SKM-1 treated with dmso at 0.1 percent for 144 hours (cell line): Measurements from ENCODE around the gene P2RY4.
"Not testable (repeated sequence)": the region's sequence is repeated elsewhere in the genome, so short reads cannot be mapped to it uniquely, and the experiment has no call there.

Experiments used
- DNase-seq: peaks from one replicate; lab custom pipeline; 2025; ENCODE audit not compliant: unreplicated experiment; lab: John Stamatoyannopoulos, UW

Gene P2RY4

DNA sequence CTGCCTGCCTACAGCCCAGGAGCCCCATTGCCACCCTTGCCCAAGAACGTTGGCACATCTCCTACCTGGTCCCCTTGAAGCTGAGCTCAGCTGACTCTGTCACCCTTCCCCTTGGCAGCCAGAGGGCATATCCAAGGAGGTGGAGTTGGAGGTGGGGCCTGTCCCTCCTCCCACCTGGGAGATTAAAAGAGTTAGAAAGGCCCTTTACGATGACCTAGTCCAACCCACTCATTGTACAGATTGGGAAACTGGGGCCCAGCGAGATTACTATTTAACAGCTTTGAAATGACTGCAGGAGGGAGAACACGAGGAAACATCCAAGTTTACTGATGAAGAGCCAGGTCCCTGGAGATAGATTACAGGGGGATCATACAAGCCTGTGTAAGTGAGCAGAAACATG lies at the start of gene P2RY4:
P2RY4 (minus strand) TSS at position 101 of the 400 bp plus-strand sequence. CDS start 580 bp downstream, outside the sequence.
- DNase-seq = no peak

DNA sequence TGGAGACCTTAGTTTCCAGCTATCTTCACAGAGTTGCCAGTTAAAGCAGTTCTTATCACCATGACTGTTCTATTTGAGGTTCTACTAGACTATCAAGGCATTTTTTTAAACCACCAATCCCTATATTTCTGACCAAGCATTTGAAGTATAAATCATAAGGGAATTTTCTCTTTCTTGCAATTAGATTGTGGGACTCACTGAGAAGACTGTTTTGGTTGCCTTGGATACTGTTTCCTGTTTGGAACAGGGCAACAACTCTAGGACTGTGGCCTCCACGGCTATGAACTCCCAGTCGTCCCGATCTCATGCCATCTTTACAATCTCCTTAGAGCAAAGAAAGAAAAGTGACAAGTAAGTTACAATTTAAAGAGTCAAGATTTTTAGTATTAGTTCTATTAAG lies 41.7 kb upstream of the P2RY4 start:
- DNase-seq = no peak

DNA sequence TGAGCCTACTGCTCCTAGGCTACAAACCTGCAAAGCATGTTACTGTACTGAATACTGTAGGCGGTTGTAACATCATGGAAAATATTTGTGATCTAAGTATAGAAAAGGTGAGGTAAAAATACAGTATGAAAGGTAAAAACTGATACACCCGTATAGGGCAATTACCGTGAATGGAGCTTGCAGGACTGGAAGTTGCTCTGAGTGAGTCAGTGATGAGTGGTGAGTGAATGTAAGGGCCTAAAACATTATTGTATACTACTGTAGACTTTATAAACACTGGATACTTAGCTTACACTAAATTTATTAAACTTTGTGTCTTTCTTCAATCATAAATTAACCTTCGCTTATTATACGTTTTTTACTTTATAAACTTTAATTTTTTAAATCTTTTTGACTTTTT lies 33.6 kb upstream of the P2RY4 start:
- DNase-seq = no peak

DNA sequence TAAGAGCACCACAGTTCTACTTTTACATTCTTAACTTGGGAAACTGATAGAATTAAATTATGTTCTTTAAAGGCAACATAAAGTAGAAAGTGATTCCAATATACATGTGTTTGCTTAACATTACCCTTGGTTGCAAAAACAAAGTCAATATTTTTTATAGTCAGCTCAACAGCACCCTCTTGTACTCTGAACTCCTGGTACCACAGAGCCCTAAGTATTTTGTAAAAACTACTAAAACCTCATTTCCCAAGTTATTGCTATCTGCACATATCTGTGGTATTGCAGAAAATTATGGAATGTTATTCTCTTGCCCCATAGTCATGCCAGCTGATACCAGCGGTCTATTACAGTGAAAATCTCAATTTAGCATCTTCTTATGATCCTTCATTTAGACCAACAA lies 32.8 kb upstream of the P2RY4 start:
- DNase-seq = no peak

DNA sequence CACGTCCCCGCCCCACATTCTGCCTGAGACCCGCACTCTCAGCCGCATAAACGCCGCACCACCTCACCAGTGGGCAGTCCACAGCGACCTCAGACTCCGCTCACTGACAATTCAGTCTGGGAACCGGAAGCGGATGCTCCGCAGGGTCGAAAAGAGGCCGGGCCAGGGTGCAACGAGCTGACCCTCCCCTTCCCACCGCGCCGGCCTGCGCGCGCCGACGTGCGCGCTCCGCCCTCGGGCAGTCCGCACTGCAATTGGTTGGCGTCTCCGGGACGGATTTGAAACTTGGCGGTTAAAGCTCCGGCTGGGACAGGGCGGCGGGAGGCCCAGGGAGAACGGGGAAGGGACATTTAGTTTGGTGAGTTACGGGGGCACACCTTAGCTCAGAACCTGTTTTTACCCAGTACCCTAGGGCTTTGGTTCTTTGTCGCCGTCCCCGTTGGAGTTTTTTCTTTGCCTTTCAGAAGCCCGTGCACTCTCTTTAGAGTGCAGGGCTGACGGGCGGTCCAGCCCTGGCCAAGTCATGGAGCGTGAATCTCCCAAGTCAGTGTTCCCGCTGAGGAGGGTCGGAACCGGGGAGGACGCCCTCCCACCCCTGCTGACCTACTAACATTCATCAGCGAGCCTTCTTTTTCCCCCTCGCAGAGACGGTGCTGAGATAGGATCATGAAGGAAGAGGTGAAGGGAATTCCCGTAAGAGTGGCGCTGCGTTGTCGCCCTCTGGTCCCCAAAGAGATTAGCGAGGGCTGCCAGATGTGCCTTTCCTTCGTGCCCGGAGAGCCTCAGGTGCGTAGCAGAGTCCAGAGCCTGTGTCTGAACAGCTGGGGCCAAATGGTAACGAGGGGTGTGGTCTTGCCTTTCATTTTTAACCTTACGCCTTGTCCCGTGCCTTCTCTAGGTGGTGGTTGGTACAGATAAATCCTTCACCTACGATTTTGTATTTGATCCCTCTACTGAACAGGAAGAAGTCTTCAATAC lies 30.1 kb upstream of the P2RY4 start, which contains the start of the genes KIF4A and PDZD11:
KIF4A (plus strand) TSS at position 312 of the 978 bp plus-strand sequence; CDS start at position 667, 355 bp downstream.
PDZD11 (minus strand) TSS at position 135 of the 978 bp plus-strand sequence. CDS start 586 bp downstream, outside the sequence.
- DNase-seq = peak; percentile 56

DNA sequence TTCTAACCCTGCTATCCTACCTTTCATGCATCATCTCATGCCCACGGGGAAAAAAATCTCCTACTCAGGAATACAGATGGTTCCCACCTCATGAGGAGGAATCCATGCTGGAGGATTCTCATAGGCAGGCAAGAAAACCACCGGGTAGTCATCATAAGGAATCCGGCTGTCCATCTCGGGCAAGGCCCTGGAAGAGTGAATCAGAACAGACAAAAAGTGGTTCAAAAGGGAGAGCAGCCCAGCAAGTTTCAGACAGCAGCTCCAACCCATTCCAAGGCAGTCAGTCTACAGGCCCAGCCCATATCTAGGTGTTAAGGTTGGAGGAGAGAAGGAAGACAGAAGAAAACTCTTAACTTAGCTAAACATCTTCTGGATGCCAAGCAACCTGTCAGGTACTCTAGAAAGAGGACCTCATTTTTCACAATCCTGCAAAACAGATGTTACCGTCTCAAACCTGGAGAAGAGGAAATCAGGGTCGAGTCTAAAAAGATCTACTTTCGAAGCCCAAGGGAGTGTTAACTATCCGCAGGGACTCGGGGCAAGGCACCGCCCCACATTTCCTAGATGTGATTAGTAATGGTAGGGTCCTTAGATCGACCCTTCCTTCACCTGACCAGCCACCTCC lies 29.3 kb upstream of the P2RY4 start:
- DNase-seq = no peak

DNA sequence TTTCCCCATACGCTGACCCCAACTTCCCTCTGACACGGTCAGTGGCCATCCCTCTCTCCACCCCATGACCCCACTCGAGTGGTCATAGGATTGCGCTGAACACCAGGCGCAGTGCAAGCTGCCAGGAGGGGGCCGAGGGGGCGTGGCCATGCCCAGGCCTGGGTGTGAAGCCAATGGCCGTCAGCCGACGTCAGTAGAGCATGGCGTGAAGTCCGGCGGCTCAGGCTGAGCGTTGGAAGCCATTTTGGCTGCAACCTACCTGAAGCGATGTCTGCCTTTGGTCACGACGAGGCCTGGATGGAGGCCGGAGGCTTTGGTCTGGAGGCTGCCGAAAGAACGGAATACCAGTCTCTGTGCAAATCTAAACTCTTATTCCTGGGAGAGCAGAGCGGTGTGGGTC lies 21.9 kb upstream of the P2RY4 start, which contains the start of gene RAB41:
RAB41 (plus strand) TSS at position 222 of the 400 bp plus-strand sequence; CDS start at position 268, 46 bp downstream.
- DNase-seq = no peak

DNA sequence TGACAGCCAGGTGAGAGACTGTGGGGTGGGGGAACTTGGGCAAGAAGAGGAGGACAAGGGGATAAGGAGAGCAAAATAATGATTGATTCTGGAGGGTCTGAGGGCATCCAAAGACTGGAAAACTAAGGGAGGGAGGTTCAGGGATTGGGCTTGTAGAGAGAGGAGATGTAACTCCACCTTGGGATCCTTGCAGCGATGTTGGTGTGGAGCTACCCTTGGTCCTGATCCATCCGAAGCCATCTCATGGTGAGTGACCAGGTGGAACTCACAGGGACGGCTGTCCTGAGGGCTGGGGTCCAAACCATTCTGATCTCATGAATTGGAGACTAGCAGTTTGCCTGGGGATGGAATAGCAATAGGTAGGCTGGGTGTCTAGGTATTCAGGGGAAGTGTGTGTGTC lies 20.6 kb upstream of the P2RY4 start:
- DNase-seq = no peak

DNA sequence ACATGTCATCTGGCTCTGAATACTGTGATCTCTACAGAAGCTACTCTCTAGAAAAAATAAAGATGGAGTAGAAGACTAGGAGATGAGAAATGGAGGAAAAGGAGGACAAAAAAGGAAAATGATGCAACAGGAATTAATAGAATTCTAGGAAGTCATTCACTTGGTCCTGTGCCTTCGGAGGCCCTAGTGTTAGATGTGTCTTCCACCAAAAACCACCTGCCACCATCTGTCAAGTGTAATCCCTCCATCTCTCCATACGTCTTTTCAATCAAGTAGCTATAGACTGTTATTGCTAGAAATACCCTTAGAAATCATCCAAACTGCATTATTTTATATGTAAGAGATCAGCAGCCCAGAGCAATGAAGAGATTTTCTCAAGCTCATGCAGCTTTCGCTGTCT lies 19.1 kb upstream of the P2RY4 start:
- no peak for DNase-seq

DNA sequence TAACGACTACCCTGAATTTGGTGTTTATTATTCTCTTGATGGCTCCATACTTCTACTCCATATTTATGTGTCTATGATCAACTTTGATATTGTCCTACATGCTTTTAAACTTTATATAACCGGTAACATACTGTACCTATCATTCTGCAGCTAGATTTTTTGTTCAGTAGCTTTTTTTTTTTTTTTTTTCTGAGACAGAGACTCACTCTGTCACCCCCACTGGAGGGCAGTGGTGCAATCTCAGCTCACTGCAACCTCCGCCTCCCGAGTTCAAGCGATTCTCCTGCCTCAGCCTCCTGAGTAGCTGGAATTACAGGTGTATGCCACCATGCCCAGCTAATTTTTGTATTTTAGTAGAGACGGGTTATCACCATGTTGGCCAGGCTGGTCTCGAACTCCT lies 14.0 kb upstream of the P2RY4 start:
- not testable (repeated sequence) for DNase-seq

DNA sequence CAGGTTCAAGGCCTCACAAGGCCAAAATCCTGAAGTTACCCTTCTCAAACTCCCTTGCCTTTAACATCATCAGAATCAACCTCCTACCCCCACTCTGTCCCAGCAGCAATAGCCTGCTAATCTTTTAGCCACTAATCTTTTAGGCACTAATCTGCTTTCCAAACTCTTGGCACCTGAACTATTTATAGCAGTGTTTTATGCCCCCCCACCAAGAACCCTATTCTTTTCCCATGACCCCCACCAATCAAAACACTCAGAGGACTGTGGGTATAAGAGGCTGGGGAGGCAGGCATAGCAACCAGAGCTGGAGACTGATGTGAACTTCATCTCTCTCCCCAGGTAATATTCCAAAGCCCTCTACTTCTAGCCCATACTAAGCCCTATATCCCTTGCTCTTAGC lies 8.0 kb upstream of the P2RY4 start, which contains the start of gene ARR3:
ARR3 (plus strand) TSS at position 301 of the 400 bp plus-strand sequence. CDS start 1,052 bp downstream, outside the sequence.
- no peak for DNase-seq

DNA sequence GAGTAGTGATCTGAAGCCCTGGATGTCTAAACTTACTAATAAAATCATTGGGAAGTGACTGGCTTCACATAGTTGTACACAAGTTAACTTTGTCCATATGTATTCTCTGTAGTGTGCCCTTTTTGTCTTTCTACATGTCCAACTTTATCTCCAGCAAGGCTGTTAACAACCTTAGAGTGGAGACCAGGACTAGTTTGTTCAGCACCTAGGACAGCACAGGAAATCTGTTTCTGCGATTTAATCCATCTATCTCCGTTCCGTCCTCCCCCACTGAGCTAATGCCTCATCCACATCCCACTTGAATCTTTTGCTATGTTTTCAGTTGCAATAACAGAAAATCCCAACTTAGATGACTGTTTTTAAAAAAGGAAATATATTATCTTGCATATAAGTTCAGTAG lies 4.8 kb upstream of the P2RY4 start:
- DNase-seq = no peak

DNA sequence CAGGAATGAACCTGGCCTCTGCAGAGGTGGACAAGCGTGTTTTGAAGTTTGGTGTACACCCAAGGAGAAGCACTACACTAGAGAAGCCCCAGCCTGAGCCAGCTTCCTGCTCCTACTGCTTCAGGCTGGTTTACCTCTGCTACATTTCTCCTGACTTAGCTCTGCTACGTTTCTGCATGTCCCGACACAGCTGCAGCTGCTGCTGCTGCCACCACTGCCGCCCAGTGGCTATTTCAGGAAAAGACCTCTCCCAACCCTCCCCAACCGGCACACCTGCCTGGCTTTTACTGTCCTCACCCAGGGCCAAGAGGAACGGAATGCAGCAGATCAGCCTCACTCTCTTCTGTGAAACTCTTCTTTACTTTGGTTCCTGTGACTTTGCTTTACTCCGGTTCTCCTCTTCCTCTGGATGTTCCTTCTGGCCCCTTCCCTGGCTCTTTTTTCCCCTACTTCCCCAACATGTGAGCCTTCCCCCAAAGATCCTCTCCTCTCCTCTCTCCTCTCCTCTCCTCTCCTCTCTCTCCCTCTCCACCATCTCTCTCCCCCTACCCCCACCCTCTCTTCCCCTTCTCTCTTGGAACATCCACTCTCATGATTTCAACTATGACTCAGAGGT lies 3.1 kb upstream of the P2RY4 start:
- DNase-seq = peak; percentile 35

DNA sequence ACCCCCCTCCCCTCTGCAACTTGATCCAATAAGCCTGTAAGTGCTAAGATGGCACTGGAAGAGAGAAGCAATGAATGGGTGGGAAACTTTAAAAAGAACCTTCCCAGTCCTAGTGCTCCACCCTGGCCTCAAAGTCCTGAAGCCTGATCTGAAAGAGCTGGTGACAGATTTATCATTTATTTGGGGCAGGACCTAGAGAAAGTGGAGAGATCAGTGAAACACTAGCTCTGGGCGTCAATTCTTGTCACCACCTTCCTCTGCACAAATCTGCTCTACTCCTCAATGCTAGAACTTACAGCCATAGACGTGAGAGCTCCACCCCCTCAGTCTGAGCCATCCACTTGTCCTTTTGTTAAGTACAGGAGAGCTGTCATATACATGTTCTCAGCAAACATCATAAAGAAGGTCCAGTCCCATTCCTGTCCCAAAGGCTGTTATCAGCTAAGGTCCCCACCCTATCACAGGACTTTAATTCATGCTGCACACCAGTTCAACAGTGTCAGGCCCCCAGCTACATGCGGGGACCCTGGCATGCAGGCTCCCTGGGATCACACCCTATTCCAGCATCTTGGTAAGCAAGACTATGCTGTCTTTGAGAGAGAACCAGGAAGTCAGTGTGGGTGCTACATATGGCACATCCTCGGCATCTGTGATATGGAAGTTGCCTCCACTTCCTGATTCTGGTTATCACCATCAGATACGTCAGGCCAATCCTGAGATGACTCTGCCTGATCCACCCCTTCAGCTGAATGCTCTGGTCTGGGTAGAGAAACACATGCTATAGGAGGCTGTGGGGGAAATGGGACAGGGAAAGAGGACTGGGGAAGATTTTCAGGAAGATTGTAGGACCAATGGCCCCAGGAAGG lies 2.3 kb downstream of the P2RY4 start:
- no peak for DNase-seq

DNA sequence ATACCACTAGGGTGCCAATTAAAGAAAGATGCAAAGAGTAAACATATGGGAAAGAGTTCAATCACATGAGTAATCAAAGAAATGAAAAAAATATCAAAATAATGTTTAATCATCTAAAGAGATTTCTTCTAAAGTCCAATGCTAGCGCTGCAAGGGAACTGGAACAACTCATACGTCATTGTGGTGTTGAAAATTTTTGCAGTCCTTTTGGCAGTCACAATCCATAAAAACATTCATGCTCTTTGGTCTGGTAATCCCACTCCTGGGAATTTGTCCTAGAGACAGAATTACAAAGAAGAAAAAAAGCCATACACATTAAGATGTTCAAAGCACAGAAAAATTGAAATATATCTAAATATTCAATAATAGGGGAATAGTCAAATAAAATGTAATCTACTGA lies 4.6 kb downstream of the P2RY4 start:
- DNase-seq = no peak

DNA sequence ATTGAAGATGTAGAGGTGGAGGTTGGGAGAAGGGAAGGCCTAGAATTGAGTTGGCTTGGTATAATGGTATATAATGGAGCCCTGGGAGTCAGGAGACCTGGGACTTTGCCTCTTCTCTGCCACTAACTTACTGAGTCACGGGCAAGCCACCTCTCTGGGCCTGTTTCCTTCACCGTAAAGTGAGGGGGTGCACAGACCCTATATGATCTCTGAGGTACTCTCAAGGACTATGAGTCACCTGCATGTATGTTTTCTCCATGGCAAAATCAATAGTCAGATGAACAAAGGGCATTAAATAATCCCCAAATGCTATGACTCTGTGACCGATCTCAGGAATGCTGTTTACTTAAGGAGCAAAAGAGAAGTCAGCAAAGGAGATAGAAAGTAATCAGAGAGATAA lies 5.1 kb downstream of the P2RY4 start:
- no peak for DNase-seq

DNA sequence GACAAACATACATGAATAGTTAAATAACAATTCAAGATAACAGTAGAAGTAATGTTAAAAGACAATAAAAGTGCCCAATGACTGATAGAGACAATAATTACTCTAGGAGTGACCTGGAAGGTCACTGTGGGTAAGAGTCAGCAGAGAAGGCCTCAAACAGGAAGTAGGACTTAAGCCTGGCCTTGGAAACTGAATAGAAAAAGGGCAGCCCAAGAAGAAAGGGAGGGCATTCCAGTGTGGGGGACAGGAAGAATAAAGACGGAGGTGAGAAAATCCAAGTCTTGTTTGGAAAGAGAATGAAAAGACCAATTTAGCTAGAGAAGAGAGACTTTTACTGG lies 6.0 kb downstream of the P2RY4 start:
- DNase-seq = no peak

DNA sequence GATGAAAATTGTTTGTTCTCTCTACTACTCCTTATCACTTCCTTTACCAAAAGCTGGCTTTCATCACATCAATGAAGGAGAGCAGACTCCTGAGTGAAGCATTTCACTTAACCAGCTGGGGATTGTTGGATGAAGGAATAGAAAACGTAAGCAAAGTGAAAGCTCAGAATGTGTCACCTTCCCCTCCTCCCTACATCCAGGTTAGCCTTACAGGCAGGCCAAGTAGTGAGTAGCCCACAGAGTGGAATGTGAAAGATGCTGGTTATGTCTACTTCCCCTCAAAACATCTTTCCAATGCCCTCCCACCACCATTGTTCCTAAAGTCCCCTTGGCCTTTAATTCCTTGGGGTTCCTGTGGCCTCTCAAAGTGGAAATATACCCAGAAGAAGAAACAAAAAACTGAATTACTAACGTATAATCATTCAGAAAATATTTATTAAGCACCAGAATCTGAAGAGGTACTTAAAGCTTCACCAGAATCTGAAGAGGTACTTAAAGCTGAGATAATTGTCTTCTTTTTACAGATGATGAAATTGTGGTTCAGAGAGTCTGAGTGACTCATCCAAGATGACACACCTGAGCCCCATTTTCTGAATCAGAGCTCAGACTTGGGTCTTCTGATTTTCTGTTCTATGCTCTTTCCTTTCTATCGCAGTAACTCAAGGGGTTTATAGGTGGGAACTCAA lies 6.5 kb downstream of the P2RY4 start:
- DNase-seq = no peak

DNA sequence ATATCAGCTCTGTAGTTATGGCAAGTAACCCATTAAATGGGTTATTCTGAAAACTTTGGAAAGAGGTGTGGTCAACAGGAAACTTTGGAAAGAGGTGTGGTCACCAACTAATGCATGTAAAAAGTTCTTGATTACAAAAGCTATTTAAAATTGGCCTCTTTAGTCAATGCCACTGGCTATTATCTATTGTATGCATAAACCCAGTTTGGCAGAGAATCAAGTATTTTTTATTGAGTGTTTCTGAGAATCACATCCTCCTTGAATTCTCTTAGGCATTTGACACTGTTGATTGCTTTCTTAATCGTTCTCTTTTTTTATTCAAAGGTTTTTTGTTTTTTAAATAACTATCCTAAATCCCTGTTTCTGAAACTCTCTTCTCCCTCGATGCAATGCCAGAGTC lies 7.5 kb downstream of the P2RY4 start:
- no peak for DNase-seq

DNA sequence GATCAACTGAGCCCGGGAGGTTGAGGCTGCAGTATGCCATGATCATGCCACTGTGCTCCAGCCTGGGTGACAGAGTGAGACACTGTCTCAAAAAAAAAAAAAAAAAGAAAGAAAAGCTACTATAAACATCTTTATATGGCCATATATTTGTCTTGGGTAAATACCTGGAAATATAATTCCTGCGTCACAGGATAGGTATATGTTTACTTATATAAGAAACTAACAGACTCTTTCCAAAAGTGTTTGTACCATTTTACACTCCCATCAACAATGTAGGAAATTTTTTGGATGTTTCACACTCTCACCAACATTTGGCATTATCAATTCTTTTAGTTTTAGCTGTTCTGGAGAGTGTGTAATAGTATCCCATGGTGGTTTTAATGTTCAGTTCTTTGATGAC lies 12.8 kb downstream of the P2RY4 start:
- no peak for DNase-seq
